IPS-20b (cell line): ENCODE measurements around the gene MRPS6.

Source experiments
- H3K27ac ChIP-seq: one replicate; pipeline ENCODE4 v1.5.1; 2013; ENCODE audit warnings: low read length
- H3K27me3 ChIP-seq: 2 replicates; pipeline ENCODE4 v1.6.1; 2013; ENCODE audit warnings: mild to moderate bottlenecking, low read length, inconsistent platforms; ENCODE audit not compliant: insufficient read depth
- H3K36me3 ChIP-seq: 2 replicates; pipeline ENCODE4 v1.6.1; 2013; ENCODE audit warnings: low read depth, mild to moderate bottlenecking, inconsistent platforms, low read length, moderate library complexity; ENCODE audit not compliant: insufficient read depth
- H3K4me1 ChIP-seq: 2 replicates; pipeline ENCODE4 v1.6.1; 2013; ENCODE audit warnings: mild to moderate bottlenecking, control low read depth, inconsistent platforms, low read length, moderate library complexity; ENCODE audit not compliant: insufficient read depth
- H3K4me3 ChIP-seq: 2 replicates; pipeline ENCODE4 v1.5.1; 2013; ENCODE audit warnings: mild to moderate bottlenecking, low read length, inconsistent platforms
- H3K9ac ChIP-seq: 2 replicates; pipeline ENCODE4 v1.6.1; 2013; ENCODE audit warnings: low read depth, mild to moderate bottlenecking, inconsistent platforms, low read length, moderate library complexity
- H3K9me3 ChIP-seq: 2 replicates; pipeline ENCODE4 v1.6.1; 2013; ENCODE audit warnings: mild to moderate bottlenecking, low read depth, low read length, inconsistent platforms; ENCODE audit not compliant: insufficient read depth

Gene MRPS6

DNA sequence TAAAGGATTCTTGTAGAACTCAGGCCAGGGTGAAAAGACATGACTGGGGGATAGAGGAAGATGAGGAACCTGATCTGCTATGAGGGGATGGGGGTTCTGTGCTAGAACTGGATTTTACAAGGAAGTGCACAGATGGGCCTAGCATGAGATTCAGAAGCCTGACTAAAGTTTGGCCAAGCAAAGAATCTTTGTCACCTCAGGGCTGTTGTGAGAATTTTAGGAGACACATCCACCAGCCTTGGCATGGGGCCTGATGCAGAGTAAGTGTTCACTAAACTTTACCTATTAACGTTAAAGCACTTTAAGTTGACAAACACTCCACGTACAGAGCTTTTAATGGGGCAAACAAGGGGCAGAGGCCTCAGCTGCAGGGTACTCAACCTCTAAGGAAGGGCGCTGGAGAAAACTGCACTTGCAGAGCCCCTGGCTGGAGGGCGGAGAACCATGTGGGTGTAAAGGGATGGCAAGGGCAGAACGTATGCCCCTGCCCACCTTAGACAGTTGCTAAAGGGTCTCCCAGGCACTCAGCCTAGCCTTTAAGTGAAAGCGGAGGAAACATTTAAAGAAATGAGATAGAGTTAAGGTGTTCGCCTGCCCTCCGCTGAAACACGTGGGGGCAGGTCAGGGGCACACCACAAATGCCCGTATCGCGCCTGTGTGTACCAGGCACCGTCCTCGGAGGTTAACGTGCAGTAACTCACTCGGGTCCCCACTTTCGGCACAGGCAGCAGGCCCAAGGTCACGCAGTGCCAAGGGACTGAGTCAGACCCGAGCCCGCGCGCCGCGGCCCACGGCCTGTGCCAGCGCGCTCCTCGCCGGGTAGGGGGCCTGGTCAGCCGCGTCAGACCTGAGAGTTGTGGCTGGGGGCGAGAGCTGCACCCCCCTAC, 990 bp upstream of the MRPS6 start:
- H3K4me3 ChIP-seq: peak overlapping the region; percentile 62; the same call in 1 of the 2 replicates
- H3K27ac ChIP-seq: no peak overlapping the region
- no peaks in the 10 kb centered on the region; the same call in 1 of the 2 replicates for H3K36me3 ChIP-seq
- no peaks in the 10 kb centered on the region for H3K9me3 ChIP-seq
- H3K9ac ChIP-seq: peak overlapping the region; percentile 70; the same call in 1 of the 2 replicates
- H3K27me3 ChIP-seq: peaks cover 17% of the 10 kb centered on the region
- H3K4me1 ChIP-seq: peaks cover 12% of the 10 kb centered on the region

DNA sequence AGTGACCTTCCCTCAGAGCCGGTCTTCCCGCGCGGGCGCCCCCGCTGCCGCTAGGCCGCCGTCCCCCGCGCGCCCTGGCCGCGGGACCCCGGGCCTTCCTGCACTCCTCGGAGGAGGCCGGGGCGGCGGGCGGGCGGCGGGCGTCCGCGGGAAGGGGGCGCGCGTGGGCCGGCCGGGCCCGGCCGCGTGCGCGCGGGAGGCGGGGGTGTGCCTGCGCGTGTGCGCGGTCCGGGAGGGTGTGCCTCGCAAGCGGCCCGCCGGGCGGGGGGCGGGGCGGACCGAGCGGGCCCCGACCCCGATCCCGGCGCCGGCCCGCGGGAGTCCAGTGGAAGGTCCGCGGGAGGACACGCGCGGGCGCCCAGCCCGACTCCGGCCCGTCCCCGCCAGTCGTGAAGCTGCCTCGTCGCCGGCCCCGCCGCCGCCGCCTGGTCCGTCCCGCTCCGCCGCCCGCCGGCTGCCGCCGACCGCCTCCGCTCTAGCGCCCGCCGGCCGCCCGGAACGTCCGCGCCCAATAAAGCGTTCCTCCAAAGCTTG, 438 bp downstream of the MRPS6 start:
- peaks cover 13% of the 10 kb centered on the region; the same call in 1 of the 2 replicates for H3K36me3 ChIP-seq
- peak overlapping the region; percentile 77 for H3K9ac ChIP-seq
- no peak overlapping the region for H3K27ac ChIP-seq
- H3K4me1 ChIP-seq: peaks cover 12% of the 10 kb centered on the region
- H3K9me3 ChIP-seq: no peaks in the 10 kb centered on the region
- H3K27me3 ChIP-seq: peaks cover 17% of the 10 kb centered on the region
- peak overlapping the region; percentile 86 for H3K4me3 ChIP-seq

DNA sequence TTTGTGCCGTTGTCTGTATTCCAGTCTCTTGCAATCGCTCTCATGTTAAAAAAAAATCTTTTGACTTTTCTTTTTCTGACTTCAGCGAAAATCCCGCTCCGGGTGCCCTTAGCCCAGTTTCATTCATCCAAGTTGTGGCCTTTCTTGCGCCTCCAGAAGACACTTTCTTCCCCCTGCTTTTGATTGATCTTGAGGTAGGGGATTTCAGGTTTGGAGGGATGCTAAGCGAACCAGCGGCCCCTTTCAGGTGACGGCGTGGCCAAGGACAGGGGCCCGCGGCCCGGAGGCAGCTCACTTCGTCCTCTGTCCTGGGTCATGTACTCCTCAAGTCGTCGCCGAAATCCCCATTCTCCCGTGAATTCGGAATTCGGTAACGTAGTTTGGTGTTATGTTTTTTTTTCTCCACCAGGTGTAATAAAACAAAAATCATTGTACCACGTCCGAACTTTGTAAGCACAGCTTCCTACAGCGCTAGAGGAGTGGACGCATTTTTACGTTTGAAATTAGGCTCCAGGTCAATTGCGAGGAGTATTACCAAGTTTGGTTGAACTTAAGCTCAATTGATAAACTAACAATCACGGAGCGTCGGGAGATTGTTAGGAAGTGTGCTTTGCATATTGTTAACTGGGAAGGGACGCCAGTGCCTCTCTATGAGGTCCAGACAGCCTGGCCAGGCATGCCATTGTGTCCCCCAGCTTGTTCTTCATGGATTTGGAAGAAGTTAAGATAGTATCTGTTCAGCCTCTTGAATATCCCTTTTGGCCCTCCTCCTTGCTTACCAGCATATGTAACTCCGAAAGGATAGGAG, 1.1 kb downstream of the MRPS6 start:
- peaks cover 13% of the 10 kb centered on the region; the same call in 1 of the 2 replicates for H3K36me3 ChIP-seq
- no peak overlapping the region for H3K27ac ChIP-seq
- H3K4me1 ChIP-seq: peaks cover 12% of the 10 kb centered on the region
- H3K4me3 ChIP-seq: peak overlapping the region; percentile 86
- H3K9me3 ChIP-seq: no peaks in the 10 kb centered on the region
- peaks cover 17% of the 10 kb centered on the region for H3K27me3 ChIP-seq
- H3K9ac ChIP-seq: peak overlapping the region; percentile 77

DNA sequence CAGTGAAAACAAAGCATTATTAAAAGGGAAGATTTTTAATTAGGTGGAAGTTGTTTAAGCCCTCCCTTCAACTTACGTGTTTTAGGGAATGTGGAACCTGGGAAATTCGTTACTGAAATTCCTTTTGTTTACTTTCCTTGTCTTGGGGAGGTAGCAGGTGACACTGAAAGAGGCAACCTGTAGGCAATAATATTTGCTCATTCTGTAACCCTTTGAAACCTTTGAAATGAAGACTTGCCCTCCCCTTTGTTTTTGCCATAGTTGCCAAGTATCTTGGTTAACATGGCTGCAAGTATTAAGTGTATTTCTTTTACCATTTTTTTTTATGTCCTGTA, 1.7 kb downstream of the MRPS6 start:
- Histone ChIP-seq H3K36me3 (peaks cover 17% of the 10 kb centered on the region), H3K4me3 (peak overlapping the region; percentile 86), H3K4me1 (peaks cover 13% of the 10 kb centered on the region), H3K27me3 (peaks cover 17% of the 10 kb centered on the region), H3K9ac (peak overlapping the region; percentile 77; the same call in 1 of the 2 replicates), H3K27ac (no peak overlapping the region), H3K9me3 (no peaks in the 10 kb centered on the region)

DNA sequence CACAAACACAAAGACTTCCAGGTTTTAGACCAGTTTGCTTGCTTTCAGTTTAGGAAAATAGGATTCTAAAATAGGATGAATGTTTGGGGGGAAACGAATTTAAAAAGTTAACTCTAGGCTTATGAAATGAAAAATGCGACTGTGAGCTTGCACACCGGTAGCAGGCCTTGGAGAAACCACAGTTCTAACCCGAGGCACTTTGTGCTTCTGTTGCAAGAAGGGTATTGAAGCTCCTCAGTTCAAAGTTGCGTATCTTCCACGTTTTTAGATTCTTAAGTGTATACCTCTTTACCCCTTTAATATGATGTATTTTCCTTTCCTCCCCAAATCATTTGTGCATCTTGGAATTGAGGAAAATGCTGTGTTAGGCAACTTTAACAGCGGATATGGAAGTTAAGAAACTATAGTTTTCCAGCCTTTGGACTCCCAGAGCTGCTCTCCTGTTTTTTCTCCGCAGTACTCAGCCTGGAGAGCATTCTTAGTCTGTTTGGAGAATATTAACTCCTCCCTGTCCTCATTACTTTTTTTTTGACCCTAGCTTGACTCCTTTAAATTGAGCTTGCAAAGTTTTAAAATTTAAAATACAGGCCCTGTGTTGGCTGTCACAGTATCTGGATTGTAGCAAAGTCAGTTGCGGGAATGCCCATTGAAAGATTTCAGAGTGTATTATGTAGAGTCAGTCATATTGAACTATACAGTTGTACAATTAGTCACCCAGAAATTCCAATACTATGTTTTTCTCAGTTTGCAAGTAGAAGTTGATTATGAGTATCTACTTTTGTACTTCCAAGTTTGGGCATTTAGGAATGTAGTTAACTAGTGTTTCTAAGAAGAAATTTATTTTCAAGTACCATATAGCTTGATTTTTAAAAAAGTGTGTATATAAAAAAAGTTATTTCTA, 2.6 kb downstream of the MRPS6 start:
- H3K9me3 ChIP-seq: no peaks in the 10 kb centered on the region
- peaks cover 25% of the 10 kb centered on the region for H3K36me3 ChIP-seq
- H3K27ac ChIP-seq: no peak overlapping the region
- peak overlapping the region; percentile 77; the same call in 1 of the 2 replicates for H3K9ac ChIP-seq
- H3K4me3 ChIP-seq: peak overlapping the region; percentile 86; the same call in 1 of the 2 replicates
- H3K27me3 ChIP-seq: peaks cover 17% of the 10 kb centered on the region
- H3K4me1 ChIP-seq: peaks cover 17% of the 10 kb centered on the region

DNA sequence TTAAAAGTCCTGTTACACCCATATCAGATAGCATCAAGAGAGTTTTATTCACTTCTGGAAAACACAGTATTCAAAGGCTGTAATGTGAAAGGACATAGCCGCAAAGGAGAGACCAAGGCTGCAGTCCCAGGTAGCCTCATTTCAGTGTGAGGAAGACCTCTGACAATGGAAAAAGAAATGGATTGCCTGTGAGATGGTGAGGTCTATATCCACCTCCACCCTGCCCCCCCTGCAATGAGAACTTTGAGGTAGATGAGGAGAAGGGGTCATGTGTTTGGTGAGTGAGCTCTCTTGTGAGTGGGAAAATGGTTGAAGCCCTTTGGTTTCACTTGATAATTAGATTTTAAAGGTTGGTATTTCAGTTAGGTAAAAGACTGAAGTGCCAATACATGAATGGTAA, 3.5 kb downstream of the MRPS6 start:
- no peak overlapping the region for H3K27ac ChIP-seq
- peaks cover 33% of the 10 kb centered on the region for H3K36me3 ChIP-seq
- H3K9me3 ChIP-seq: no peaks in the 10 kb centered on the region
- no peak overlapping the region for H3K9ac ChIP-seq
- H3K4me1 ChIP-seq: peaks cover 17% of the 10 kb centered on the region
- no peak overlapping the region for H3K4me3 ChIP-seq
- peaks cover 9% of the 10 kb centered on the region for H3K27me3 ChIP-seq

DNA sequence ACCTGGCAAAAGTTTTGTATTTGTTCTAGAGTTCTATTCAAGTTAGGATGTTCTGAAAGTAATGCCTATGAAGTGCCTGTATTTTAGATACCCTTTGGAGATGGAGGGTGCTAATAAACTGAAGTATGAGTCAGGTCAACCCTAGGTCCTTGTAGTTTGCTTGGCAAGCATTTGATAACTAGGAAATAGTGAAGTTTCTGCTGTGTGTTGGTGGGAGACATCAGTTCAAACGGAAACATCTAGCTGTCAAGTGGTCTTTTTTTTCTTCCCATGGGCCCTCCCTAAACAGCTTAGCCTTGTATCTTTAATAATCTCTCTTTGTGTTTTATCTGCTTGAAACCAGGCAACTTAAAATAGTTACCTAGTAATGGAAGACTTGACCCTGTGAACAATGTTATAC, 4.5 kb downstream of the MRPS6 start:
- Histone ChIP-seq H3K27me3 (no peaks in the 10 kb centered on the region), H3K9ac (no peak overlapping the region), H3K4me3 (no peak overlapping the region), H3K4me1 (peaks cover 23% of the 10 kb centered on the region), H3K9me3 (no peaks in the 10 kb centered on the region), H3K27ac (no peak overlapping the region), H3K36me3 (peaks cover 35% of the 10 kb centered on the region)

DNA sequence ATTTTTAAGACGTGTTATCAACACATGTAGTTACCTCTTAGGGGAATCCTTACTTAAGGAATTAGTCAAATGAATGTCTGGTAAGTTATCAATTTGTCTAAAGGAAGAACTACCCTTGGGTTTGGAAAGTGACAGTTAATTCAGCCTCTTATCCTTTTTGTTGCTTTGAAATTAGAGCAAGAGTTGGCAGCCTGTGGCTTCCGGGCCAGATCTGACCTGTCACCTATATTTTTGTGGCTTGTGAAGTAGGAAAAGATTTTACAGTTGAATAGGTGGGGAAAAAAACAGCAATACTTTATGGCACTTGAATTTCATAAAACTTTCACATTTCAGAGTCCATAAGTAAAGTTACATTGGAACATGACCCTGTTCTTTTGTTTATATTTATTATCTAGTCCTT, 5.5 kb downstream of the MRPS6 start:
- peaks cover 28% of the 10 kb centered on the region for H3K4me1 ChIP-seq

DNA sequence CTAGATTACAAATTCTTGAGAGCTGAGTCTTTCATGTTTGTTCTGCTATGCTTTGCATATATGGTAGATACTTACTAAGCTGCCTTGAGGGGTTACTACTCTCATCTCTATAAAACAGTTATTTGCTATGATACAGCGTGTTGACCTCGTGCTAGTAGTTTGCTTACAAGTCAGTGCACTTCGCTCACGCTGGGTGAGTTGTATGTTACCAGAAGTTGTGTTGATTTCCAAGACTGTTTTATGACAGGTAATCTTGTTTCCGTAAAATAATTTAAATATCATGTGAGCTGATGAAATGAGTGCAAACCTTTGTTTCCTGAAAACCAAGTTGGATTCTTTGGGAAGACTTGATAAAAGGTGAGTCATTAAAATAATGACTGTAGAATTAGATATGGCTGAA, 7.3 kb downstream of the MRPS6 start:
- Histone ChIP-seq H3K27me3 (no peaks in the 10 kb centered on the region), H3K4me3 (no peak overlapping the region), H3K9ac (no peak overlapping the region), H3K36me3 (peaks cover 35% of the 10 kb centered on the region), H3K27ac (no peak overlapping the region), H3K4me1 (peaks cover 35% of the 10 kb centered on the region), H3K9me3 (no peaks in the 10 kb centered on the region)

More for the DNA sequence above, 5.5 kb downstream of the MRPS6 start:
- no peaks in the 10 kb centered on the region for H3K27me3 ChIP-seq
- no peak overlapping the region for H3K4me3 ChIP-seq
- H3K36me3 ChIP-seq: peaks cover 35% of the 10 kb centered on the region
- no peaks in the 10 kb centered on the region for H3K9me3 ChIP-seq
- H3K27ac ChIP-seq: no peak overlapping the region
- no peak overlapping the region for H3K9ac ChIP-seq

DNA sequence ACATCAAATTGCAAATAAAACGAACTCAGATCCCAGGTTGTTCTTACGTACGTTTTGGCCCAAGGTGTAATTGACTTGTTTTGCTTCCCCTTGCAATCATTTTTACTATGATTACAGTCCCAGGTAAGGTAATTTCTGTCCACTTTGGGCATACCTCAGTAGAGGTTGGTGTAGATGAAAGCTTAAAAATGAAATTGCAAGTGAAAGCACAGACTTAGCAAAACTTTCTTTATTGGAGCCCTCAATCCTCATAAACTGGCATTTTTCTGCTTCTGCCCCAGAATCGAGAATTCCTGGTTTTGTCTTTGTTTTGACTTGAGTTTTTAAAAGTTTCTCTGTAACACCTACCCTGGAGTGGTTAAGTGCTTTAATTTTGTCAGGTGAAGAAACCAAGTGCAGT, 9.4 kb downstream of the MRPS6 start:
- Histone ChIP-seq H3K4me3 (no peak overlapping the region), H3K9ac (no peak overlapping the region), H3K27me3 (no peaks in the 10 kb centered on the region), H3K9me3 (no peaks in the 10 kb centered on the region), H3K36me3 (peaks cover 38% of the 10 kb centered on the region), H3K4me1 (peaks cover 40% of the 10 kb centered on the region), H3K27ac (no peak overlapping the region)

DNA sequence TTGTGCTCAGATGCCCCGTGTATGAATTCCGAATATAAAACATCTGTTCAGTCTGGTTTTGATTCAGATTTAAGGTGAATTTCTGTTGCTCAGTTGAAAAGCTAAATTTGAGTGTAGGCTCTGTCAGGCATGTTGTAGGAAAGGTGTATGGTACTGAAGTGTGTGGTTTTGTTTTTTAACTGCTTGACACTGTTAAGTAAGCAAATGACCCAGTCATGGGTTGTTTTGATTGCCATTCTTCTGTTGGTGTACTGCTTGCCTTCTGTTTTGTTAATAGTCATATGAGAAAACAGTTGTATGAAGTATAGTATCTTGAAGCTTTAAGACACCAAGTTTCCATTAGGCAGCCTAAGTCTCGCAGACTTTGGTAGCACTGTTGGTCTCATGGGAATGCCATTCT, 10.0 kb downstream of the MRPS6 start:
- H3K36me3 ChIP-seq: peaks cover 34% of the 10 kb centered on the region
- no peak overlapping the region for H3K4me3 ChIP-seq
- no peak overlapping the region for H3K9ac ChIP-seq
- H3K27me3 ChIP-seq: no peaks in the 10 kb centered on the region
- H3K9me3 ChIP-seq: no peaks in the 10 kb centered on the region
- H3K27ac ChIP-seq: no peak overlapping the region
- H3K4me1 ChIP-seq: peaks cover 40% of the 10 kb centered on the region
